Activated CD4-positive, alpha-beta T cell treated with anti-CD3 and anti-CD28 coated beads, Interleukin-2, amount 50 U/mL, for 4 hours (primary cell): ENCODE measurements around the gene EXD3.

Experiments used
- DNase-seq, 2 experiments: peaks; one replicate each; pipeline ENCODE4 v3.0.0-alpha.2; 2020

The EXD3 gene

GRCh38 chr9:137314561-137315560 lies 108.1 kb downstream of the EXD3 start:
- DNase-seq: no peak

GRCh38 chr9:137313956-137314560 lies 108.9 kb downstream of the EXD3 start:
- DNase-seq: no peak

DNA sequence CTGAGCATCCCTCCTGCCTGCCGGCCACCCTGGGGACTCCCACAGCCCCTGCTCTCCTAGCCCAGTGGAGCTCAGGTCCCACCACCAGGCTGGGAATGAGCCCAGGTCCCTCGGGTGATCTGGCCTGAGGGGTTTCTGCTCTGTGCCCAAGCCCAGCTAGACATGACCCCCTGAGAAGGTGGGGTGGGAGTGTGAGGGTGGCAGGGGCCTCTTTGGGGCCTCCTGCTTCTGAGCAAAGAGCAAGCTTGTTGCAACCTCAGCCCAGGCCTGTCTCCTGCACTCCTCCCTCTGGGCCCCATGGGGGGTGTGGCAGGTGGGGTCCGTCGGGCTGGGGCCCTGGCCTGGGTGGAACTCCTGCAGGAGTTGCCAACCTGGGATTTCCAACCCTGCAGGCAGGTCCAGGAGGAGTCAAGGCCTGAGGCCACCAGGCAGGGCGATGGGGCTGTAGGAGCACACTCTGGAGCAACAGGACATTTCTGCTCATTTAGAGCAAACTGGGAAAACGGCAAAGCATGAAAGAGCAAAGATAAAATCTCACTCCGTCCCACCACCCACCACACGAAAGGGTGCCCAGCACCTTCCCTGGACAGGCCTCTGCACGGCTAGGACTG lies 109.5 kb downstream of the EXD3 start:
- DNase-seq: no peak

DNA sequence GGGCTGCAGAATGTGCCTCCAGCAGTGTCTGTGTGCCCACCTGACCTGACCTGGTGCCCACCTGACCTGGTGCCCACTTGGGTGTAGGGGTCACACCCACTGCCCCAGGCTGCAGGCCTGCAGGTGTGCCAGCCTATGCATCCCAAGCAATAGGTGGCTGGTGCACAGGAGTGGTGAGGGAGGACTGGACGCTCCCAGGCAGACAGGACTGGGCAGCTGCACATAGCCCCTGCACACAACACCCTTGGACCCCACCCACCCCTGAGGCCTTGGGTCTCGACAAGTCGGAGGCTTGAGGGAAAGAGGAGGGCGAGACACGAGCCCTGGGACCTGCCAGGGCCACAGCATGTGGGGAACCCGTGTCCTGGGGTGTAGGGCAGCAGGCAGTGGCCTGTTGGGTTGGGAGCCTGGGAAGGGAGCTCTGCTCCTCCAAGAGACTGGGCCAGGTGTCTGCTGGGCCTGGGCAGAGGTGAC lies 110.1 kb downstream of the EXD3 start:
- no peak for DNase-seq

DNA sequence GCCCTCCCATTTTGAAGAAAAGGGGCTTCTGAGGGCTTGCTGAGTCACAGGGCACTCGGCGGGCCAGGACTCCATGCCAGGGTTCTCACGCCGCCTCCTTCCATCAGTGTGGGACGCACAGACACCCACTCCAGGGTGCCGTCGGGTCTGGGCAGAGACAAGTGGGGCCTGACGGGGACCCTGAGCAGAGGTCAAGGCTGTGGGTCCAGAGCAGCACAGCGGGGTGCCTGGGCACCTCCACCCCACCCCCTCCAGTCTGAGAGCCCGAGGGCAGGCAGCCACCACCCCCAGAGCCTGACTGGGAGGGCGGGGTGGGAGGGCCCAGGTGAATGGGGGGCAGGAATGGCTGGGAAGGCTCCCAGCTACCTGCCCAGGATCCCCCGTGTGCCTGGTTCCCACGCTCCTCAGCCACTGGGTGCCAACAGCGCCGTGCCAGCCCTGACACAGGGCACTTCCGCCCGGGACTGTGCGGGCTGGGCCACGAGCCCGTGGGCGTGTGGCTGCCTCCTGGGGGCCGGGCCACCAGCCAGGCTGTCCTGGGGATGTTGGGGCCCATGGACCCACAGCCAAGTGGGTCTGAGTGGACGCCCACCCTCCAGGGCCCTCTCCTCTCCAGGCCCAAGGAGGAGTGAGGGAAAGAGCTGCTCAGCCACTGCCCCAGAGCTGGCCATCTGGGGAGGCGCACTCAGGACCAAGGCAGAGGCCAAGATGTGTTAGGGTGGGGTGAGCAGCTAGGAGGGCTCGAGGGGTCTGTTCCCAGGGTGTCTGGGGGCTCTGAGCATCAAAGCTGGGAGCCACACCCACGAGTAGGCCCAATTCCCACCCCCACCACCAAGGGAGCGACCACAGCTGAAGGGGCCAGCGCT lies 110.7 kb downstream of the EXD3 start:
- DNase-seq: no peak

DNA sequence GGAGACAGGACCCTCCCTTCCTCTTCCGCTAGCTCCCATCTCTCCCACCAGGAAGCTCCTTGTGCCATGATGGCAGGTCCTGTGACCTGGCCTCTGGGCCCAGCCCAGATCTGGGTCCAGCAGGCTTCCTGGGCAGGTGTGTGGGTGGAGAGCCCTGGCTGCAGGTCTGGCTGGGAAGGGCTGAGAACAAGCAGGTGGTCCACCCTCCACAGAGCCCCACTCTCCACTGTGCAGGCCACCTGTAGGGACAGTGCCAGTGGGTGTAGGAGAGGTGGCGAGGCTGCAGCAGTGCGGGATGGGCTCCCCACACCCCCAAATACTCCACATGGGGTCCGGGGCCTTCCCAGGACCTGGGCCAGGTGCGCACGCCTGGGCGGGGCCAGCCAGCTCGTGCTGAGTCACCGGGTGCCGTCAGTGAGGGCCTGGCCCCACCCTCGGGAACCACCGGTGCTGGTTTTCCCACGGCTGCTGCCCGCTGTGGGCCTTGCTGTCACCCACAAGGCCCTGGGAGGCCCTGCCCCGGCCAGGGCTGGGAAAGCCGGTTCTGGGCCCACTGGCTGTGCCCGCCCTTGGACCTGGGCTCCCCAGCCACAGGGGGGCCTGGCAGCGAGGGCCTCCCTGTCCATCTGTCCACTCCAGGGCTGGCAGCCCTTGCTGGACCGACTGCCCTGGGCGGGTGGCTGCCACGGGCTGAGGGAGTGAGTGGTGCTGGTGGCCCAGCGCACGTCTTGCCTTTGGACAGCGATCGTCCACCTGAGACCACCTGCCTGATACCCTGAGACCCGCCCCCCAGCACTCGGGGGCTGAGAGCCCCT lies 111.6 kb downstream of the EXD3 start:
- peak in 1 of 2 experiments; percentile 31 for DNase-seq

DNA sequence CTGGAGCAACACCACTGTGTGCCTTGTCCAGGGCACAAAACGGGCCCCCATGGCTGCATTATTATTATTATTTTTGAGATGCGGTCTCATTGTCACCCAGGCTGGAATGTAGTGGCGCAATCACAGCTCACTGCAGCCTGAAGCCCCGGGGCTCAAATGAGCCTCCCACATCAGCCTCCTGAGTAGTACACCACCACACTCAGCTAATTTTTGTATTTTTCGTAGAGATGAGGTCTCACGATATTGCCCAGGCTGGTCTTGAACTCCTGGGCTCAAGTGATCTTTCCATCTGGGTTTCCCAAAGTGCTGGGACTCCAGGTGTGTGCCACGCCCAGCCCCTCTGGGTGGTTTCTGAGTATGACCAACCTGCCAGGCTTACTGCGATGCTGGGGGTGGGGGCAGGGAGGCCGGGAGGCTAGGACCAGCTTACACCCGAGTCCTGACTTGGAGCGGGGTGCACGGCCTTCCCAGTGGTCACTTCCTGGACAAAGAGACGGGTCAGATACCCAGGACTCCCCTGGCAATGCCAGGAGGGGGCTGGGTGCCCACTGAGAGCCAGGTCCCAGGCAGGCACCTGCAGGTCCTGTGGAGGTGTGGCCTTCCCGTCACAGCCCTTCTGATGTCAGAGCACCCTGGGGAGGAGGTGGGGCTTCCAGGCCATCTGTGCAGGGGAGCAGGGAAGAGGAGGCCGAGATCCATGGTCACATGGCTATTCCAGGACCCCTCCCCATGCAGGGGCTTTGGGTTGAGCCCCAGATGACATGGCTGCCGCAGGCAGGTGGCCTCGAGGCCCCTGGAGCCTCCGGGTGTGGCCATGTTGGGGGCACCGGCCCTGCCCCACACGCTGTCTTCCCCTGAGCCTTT lies 112.5 kb downstream of the EXD3 start:
- no peak for DNase-seq

- no peak for DNase-seq
These were observed 113.4 kb downstream of the EXD3 start for GRCh38 chr9:137309368-137310188.

DNA sequence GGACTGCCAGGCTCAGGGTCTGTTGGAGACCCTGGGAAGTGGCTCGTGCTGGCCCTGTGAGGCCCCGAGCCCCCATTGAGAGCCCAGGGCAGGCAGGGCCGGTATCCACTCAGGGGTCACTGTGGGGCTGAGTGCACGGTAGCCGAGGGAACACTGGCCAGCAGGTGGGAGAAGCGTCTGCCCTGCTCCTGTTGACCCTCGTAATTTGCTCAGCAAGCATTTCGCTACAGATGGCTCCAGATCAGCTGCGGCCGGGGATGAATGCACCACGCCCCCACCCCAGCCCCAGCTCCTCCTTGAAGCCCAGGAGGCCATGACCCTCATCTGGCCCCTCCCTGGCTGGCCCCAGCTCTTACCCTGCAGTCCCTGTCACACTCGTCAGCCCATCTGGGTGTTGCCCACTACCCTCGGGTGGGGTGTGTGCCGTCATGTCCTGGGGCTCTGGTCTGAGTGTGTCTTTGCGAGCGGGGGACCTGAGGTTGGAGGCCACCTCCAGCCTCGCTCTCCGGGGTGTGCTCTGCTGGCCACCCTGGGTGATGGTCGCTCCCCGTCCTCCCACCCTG lies 114.8 kb downstream of the EXD3 start:
- DNase-seq: no peak

DNA sequence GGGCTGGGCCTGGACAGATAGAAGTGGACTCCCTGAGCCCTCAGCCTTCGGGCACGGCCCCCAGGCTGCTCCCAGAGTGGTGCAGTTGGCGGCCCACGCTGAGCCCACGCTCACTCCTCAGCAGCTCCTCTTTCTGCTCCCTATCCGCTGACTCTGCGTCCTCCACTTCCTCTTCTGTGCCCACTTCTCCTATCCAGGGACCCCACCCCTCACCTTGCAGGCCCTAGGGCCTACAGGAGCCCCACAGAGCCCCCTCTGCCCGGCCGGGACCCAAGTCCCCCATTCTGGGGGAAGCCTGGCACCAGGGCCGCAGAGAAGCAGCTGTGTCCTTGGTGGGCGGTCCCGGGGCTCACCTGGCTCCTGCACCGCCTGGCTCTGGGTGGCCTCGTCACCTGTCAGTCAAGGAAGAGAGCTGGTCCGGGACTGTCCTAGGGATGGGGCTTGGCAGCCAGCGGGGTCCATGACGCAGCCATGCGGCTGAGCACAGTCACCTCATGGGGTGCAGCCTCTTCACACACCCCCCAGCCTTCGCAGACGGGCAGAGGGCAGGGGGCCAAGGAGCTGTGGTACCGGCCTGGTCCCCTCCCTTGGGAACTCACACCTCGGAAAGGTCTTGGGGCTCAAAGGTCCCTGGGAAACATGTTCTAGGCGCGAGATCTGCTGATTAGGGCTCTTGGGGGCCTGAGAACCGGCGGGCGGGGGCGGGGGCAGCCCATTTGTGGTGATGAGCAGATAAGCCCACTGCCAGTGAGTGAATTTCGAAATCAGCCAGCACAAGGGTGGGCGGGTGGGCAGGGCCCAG lies 115.5 kb downstream of the EXD3 start:
- no peak for DNase-seq

GRCh38 chr9:137306850-137307254 lies 116.1 kb downstream of the EXD3 start:
- no peak for DNase-seq

GRCh38 chr9:137306066-137306849 lies 116.7 kb downstream of the EXD3 start:
- no peak for DNase-seq

DNA sequence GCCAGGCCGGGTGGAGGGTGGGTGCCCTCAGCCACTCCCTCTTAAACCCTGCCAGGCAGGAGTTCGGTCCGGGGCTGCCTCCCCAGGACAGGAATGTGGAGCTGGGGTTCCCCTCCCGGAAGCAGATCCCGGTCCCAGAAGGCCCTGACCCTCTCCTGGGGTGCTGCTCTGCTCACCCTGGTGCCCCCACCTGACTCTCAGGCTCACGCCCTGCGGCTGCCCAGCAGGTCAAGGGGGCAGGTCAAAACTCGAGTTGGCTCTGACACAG lies 117.2 kb downstream of the EXD3 start:
- DNase-seq: no peak

DNA sequence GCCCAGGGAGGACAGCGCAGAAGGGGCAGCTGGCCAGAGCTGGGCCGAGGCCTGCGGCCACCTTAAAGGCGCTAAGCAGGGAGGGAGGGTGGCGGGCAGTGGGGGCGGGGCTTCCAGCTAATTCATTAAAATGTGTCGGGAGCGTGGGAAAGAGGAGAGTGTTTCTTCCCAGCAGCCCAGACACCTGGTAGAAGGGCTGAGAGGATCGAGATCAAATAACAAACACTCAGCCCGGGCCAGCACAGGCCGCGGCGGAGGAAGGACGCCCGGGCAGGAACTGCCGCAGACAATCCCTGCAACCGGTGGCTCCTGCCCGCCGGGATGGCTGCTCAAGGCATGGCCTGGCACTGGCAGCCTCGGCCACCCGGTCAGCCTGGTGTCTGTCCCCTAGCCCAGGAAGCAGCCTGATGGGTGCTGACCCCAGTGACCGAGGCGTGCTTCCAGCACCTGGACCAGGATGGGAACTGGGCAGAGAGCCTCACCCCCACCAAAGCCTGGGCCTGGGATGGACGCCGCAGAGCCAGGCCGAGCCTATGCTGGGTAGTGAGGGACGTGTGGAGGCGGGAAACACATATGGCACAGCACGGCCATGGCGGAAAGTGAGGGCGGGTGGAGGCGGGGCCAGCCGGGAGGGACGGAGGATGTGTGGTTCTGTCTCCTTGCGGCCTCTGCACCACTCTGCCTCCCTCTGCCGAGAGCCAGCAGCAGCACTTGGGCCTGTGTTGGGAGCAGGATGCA lies 117.7 kb downstream of the EXD3 start:
- peak; percentile 49 to 52 for DNase-seq

DNA sequence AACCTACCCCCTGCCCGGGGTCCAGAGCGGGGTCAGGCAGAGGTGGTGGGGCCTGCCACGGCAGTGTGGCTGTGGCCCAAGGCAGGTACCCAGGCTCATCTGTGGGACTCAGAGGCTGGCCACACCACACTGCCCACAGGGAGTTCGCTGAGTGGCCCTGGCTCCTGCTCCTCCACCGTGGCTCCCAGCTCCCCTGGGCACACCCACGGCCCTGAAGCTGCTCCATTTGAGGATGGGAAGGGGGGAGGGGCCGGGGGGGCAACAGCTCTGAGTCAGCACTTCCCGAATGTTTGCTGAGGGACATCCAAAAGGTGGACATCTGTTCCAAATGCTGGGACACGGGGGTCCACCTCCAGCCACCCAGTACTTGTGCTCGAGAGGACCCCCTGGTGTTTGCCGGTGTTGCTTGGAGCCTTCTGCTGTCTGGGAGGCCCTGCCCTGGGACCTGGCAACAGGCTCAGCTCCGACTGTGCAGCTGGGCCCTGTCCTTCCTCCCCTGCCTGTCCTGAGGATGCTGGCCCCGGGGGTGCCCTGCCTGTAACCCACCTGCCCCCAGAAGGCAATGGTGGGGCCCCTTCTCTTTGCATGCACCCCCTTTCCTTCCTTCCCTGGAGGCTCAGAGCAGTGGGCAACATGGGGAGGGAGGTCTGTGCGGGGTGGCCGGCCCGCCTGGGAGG lies 118.4 kb downstream of the EXD3 start:
- no peak for DNase-seq

DNA sequence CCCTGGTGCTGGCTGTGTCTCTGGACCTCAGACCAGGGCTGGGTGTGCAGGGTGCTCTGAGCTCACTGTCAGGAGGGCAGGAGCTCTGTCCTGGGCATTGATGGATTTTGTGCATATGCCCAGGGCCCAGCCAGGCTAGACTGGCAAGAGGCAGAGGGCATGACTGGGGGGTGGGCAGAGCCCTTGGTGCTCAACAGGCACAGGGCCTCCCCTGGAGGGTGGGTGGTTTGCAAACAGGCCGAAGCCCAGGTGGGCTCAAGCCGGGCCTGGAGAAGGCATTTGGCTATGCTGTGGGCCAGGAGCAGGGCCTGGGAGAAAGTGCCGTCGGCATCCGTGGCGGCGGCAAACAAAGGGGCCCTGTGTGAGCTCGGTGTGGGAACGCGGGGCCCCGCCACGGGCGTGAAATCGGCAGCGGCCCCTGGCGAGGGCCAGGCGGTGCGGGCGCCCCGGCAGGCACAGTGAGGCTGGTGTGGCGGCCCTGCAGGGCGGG lies 119.0 kb downstream of the EXD3 start:
- DNase-seq: no peak
